Stimulated activated effector memory CD8-positive, alpha-beta T cell treated with anti-CD3 and anti-CD28 coated beads, Interleukin-12 subunit alpha, Interleukin-12 subunit beta, amount 100 ng/mL, for 72 hours (primary cell): ENCODE data around the gene TYMS.

ENCODE experiments used
- ATAC-seq: fragments of 150-1000 bp; cut with Tn5 transposase; 2 replicates; pipeline ENCODE4 v1.10.0; 2021
- DNase-seq, 2 donors: peaks; one replicate each; pipeline ENCODE4 v3.0.0; 2021 to 2022; ENCODE audit warnings: low spot score in 2 of 2
- H3K27ac Mint-ChIP-seq: one replicate; pipeline ENCODE4 v1.8.0; 2022; ENCODE audit warnings: mild to moderate bottlenecking, mixed read lengths
- H3K36me3 Mint-ChIP-seq: one replicate; pipeline ENCODE4 v1.8.0; 2022; ENCODE audit warnings: mild to moderate bottlenecking, mixed read lengths
- H3K4me1 Mint-ChIP-seq: one replicate; pipeline ENCODE4 v1.8.0; 2022; ENCODE audit warnings: mixed read lengths
- H3K4me3 Mint-ChIP-seq: one replicate; pipeline ENCODE4 v1.8.0; 2022; ENCODE audit warnings: mild to moderate bottlenecking, mixed read lengths
- H3K9me3 Mint-ChIP-seq: one replicate; pipeline ENCODE4 v1.8.0; 2022; ENCODE audit warnings: mixed read lengths

Gene TYMS

DNA sequence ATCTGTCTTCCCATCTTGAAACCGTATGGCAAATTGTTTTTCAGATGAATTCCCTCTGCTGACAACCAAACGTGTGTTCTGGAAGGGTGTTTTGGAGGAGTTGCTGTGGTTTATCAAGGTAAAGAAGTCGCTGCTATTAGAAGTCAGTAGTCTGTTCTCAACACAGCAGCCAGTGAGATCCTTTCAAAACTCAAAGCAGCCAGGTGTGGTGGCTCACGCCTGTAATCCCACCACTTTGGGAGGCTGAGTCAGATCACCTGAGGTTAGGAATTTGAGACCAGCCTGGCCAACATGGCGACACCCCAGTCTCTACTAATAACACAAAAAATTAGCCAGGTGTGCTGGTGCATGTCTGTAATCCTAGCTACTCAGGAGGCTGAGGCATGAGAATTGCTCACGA lies 2.1 kb downstream of the TYMS start:
- peak overlapping the region; percentile 90 for H3K27ac Mint-ChIP-seq
- ATAC-seq (no peak), DNase-seq (no peak)
- peaks cover 53% of the 10 kb centered on the region for H3K36me3 Mint-ChIP-seq
- peak overlapping the region; percentile 79 for H3K4me3 Mint-ChIP-seq
- peaks cover 26% of the 10 kb centered on the region for H3K4me1 Mint-ChIP-seq
- peaks cover 4% of the 10 kb centered on the region for H3K9me3 Mint-ChIP-seq

DNA sequence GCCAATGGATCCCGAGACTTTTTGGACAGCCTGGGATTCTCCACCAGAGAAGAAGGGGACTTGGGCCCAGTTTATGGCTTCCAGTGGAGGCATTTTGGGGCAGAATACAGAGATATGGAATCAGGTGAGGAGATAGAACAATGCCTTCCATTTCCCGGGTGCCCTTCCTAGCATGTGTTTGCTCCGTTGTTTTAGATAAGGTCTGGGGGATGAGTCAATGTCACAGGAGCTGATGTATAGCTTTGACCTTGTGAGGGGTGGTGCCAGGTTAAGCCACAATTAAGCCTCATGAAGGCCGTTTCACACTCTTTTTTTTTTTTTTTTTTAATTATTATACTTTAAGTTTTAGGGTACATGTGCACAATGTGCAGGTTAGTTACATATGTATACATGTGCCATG lies 4.7 kb downstream of the TYMS start:
- H3K27ac Mint-ChIP-seq, result no peak overlapping the region
- H3K9me3 Mint-ChIP-seq, result peaks cover 7% of the 10 kb centered on the region
- DNase-seq (no peak), ATAC-seq (no peak)
- no peak overlapping the region for H3K4me3 Mint-ChIP-seq
- peaks cover 26% of the 10 kb centered on the region for H3K4me1 Mint-ChIP-seq
- peaks cover 70% of the 10 kb centered on the region for H3K36me3 Mint-ChIP-seq

DNA sequence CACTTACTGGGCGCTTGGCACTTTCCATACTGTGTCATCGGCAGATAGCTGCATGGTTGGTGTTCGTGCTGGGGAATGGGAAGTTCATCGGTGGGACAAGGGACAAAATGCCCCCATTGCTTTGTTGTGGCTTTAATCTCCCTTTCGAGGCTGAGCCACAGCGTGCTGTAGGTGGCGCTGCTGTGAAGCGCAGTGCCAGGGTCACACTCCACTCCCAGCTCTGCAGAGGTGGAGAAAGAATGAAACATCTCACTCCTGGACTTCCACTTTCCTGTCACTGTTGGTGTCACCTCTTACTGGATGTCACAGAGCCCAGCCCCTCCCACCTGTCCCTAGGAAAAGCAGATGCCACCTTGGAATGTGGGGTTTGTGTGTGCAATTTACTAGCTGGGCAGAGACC lies 8.7 kb downstream of the TYMS start:
- H3K4me1 Mint-ChIP-seq, result peaks cover 11% of the 10 kb centered on the region
- H3K9me3 Mint-ChIP-seq, result peaks cover 7% of the 10 kb centered on the region
- peaks cover 77% of the 10 kb centered on the region for H3K36me3 Mint-ChIP-seq
- DNase-seq, result peak in 1 of 2 donors; percentile 45
- ATAC-seq, result no peak
- H3K27ac Mint-ChIP-seq, result peak overlapping the region; percentile 78
- no peak overlapping the region for H3K4me3 Mint-ChIP-seq

GRCh38 chr18:666628-667027 lies 9.2 kb downstream of the TYMS start:
- peaks cover 77% of the 10 kb centered on the region for H3K36me3 Mint-ChIP-seq
- ATAC-seq, result no peak

DNA sequence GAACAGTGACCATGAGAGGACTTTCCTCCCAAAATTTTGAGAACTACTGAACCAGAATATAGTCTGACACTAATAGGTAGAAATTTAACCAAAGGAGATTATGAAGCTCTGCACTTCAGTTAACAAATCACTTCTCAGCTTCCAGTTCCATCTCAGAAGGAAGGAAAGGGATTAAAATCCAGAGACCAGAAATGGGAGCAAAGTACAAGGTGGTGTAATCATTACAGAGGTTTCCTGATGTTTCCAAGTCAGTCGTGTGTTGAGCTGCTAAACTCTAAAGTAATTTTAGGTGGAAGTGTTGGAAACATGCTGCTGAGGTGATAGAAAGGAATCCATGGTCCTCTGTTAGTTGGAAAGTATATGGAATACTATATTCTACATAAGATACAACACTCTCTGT lies 10.8 kb downstream of the TYMS start:
- Mint-ChIP-seq H3K36me3 (peaks cover 80% of the 10 kb centered on the region), H3K4me3 (no peak overlapping the region), H3K4me1 (peaks cover 11% of the 10 kb centered on the region), H3K27ac (peak overlapping the region; percentile 35), H3K9me3 (peaks cover 4% of the 10 kb centered on the region)
- no peak for DNase-seq
- no peak for ATAC-seq

More at GRCh38 chr18:666628-667027, 9.2 kb downstream of the TYMS start:
- DNase-seq, result no peak
- no peak overlapping the region for H3K4me3 Mint-ChIP-seq
- peaks cover 4% of the 10 kb centered on the region for H3K9me3 Mint-ChIP-seq
- H3K4me1 Mint-ChIP-seq, result peaks cover 11% of the 10 kb centered on the region
- peak overlapping the region; percentile 78 for H3K27ac Mint-ChIP-seq

GRCh38 chr18:669077-669476 lies 11.6 kb downstream of the TYMS start:
- Mint-ChIP-seq H3K36me3 (peaks cover 85% of the 10 kb centered on the region), H3K4me1 (peaks cover 11% of the 10 kb centered on the region), H3K9me3 (peaks cover 4% of the 10 kb centered on the region), H3K4me3 (no peak overlapping the region), H3K27ac (peak overlapping the region; percentile 35)
- ATAC-seq (no peak), DNase-seq (no peak)

DNA sequence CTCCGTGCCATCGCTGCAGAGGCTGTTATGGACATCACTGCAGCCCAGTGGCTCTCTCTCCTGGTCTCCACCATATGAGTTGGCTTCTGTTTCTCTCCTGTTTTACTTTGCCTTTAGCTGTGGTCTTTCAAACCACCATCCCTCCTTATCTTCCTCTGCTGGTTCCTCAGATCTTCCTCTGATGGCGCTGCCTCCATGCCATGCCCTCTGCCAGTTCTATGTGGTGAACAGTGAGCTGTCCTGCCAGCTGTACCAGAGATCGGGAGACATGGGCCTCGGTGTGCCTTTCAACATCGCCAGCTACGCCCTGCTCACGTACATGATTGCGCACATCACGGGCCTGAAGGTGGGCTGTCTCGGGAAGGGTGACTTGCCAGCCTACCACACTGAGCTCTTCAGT lies 13.1 kb downstream of the TYMS start:
- H3K27ac Mint-ChIP-seq, result peak overlapping the region; percentile 74
- ATAC-seq, result no peak
- H3K36me3 Mint-ChIP-seq, result peaks cover 97% of the 10 kb centered on the region

DNA sequence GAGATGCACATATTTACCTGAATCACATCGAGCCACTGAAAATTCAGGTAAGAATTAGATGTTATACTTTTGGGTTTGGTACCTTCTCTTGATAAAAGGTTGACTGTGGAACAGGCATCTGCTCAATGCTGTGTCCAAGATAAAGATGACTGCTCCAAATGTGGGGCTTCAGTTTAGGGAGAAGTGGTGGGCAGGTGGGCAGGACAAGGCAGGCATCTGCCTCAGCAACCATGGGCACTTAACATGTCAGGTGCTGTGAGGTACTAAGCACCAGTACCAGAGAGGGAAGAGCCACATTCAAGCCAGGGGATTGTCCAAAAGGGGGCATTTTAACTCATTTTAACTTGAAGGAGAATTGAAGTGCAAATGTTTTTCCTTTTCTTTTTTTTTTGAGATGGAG lies 14.0 kb downstream of the TYMS start:
- no peak for ATAC-seq
- H3K36me3 Mint-ChIP-seq, result peaks cover 97% of the 10 kb centered on the region
- H3K4me3 Mint-ChIP-seq, result no peak overlapping the region
- DNase-seq, result no peak
- H3K9me3 Mint-ChIP-seq, result peaks cover 4% of the 10 kb centered on the region
- no peak overlapping the region for H3K27ac Mint-ChIP-seq
- H3K4me1 Mint-ChIP-seq, result peaks cover 9% of the 10 kb centered on the region

More for the DNA sequence above, 13.1 kb downstream of the TYMS start:
- DNase-seq, result no peak
- Mint-ChIP-seq H3K4me1 (peaks cover 11% of the 10 kb centered on the region), H3K9me3 (peaks cover 4% of the 10 kb centered on the region), H3K4me3 (no peak overlapping the region)

- Mint-ChIP-seq H3K4me1 (peaks cover 12% of the 10 kb centered on the region), H3K36me3 (peaks cover 99% of the 10 kb centered on the region), H3K4me3 (no peak overlapping the region), H3K27ac (no peak overlapping the region), H3K9me3 (no peaks in the 10 kb centered on the region)
- no peak for ATAC-seq
- DNase-seq, result no peak
Measured at GRCh38 chr18:673317-673716, 15.9 kb downstream of the TYMS start.

GRCh38 chr18:673769-674168 lies 16.3 kb downstream of the TYMS start:
- peaks cover 99% of the 10 kb centered on the region for H3K36me3 Mint-ChIP-seq

GRCh38 chr18:675307-675706 lies 17.9 kb downstream of the TYMS start:
- DNase-seq (no peak), ATAC-seq (no peak)
- Mint-ChIP-seq H3K4me3 (no peak overlapping the region), H3K36me3 (peaks cover 99% of the 10 kb centered on the region), H3K4me1 (peaks cover 20% of the 10 kb centered on the region), H3K27ac (peak overlapping the region; percentile 74), H3K9me3 (no peaks in the 10 kb centered on the region)

More at GRCh38 chr18:673769-674168, 16.3 kb downstream of the TYMS start:
- Mint-ChIP-seq H3K27ac (no peak overlapping the region), H3K9me3 (no peaks in the 10 kb centered on the region), H3K4me3 (no peak overlapping the region), H3K4me1 (peaks cover 13% of the 10 kb centered on the region)
- DNase-seq, result no peak
- ATAC-seq, result no peak

- H3K4me3 Mint-ChIP-seq, result no peak overlapping the region
- peaks cover 99% of the 10 kb centered on the region for H3K36me3 Mint-ChIP-seq
- DNase-seq (no peak), ATAC-seq (no peak)
- peaks cover 17% of the 10 kb centered on the region for H3K4me1 Mint-ChIP-seq
- H3K9me3 Mint-ChIP-seq, result no peaks in the 10 kb centered on the region
- no peak overlapping the region for H3K27ac Mint-ChIP-seq
Measured at GRCh38 chr18:676069-676468, 18.6 kb downstream of the TYMS start.

DNA sequence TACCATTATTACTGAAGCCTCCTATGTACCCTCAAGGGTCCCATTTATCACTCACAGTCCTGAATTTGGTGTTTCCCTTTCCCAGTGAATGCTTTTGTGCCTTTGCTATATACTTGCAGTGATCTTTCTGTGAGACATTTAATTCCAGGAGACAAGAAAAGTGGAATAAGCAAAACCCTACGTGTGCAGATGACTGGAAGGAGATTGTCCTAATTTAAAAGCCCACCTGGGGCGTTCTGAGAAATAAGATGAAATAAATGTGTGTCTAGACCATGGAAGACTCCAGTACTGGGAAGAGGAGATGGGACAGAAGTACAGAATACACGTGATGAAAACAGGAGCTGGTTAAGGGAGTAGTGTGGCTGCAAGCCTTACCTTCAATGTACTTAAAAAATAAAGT lies 19.3 kb downstream of the TYMS start:
- Mint-ChIP-seq H3K4me3 (no peak overlapping the region), H3K4me1 (peaks cover 23% of the 10 kb centered on the region), H3K36me3 (peaks cover 99% of the 10 kb centered on the region), H3K9me3 (no peaks in the 10 kb centered on the region), H3K27ac (no peak overlapping the region)
- ATAC-seq (no peak), DNase-seq (no peak)

GRCh38 chr18:677145-677544 lies 19.7 kb downstream of the TYMS start:
- no peaks in the 10 kb centered on the region for H3K9me3 Mint-ChIP-seq
- no peak overlapping the region for H3K27ac Mint-ChIP-seq
- peaks cover 99% of the 10 kb centered on the region for H3K36me3 Mint-ChIP-seq
- no peak overlapping the region for H3K4me3 Mint-ChIP-seq
- DNase-seq, result no peak
- ATAC-seq, result no peak
- H3K4me1 Mint-ChIP-seq, result peaks cover 27% of the 10 kb centered on the region

DNA sequence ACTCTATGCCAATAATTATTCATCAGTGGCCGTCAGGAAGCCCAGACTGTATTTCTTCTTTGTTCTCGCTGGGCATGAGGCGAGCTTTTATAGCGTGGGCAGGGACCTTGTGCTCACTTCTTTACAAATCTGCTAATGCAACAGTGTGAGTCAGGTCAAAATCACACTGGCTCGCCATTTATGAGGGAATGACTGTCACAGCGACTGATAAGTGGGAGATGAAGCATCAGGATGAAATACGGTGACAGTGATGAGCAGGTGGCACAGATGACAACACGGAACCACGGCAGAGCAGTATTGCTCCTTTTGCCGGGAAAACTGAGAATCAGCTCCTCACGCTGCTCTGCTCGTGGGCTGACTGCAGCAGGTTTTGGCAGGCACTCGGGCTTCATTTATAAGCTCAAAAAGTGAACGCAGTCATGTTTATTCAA lies 20.5 kb downstream of the TYMS start:
- DNase-seq, result no peak
- no peak overlapping the region for H3K4me3 Mint-ChIP-seq

GRCh38 chr18:678482-679182 lies 21.2 kb downstream of the TYMS start:
- DNase-seq, result no peak
- Mint-ChIP-seq H3K36me3 (peaks cover 99% of the 10 kb centered on the region), H3K4me1 (peaks cover 40% of the 10 kb centered on the region), H3K9me3 (no peaks in the 10 kb centered on the region), H3K27ac (peak overlapping the region; percentile 77), H3K4me3 (no peak overlapping the region)
- ATAC-seq, result no peak

More for the DNA sequence above, 20.5 kb downstream of the TYMS start:
- peaks cover 34% of the 10 kb centered on the region for H3K4me1 Mint-ChIP-seq
- H3K9me3 Mint-ChIP-seq, result no peaks in the 10 kb centered on the region
- peaks cover 99% of the 10 kb centered on the region for H3K36me3 Mint-ChIP-seq
- H3K27ac Mint-ChIP-seq, result peak overlapping the region; percentile 77
- peak; percentile 39 for ATAC-seq
